HTERT RPE-1 (cell line): ENCODE data around the gene BRD9.
"Not testable (repeated sequence)": the region's sequence is repeated elsewhere in the genome, so short reads cannot be mapped to it uniquely, and the experiment has no call there.

Experiments used
- in situ Hi-C: fragments of 300-500 bp; cut with MboI; formaldehyde crosslinking; loops from 4 replicates; pipeline ENCODE4 v1.14.3; 2020; ENCODE audit warnings: low sequenced_read_pairs

Gene BRD9

DNA sequence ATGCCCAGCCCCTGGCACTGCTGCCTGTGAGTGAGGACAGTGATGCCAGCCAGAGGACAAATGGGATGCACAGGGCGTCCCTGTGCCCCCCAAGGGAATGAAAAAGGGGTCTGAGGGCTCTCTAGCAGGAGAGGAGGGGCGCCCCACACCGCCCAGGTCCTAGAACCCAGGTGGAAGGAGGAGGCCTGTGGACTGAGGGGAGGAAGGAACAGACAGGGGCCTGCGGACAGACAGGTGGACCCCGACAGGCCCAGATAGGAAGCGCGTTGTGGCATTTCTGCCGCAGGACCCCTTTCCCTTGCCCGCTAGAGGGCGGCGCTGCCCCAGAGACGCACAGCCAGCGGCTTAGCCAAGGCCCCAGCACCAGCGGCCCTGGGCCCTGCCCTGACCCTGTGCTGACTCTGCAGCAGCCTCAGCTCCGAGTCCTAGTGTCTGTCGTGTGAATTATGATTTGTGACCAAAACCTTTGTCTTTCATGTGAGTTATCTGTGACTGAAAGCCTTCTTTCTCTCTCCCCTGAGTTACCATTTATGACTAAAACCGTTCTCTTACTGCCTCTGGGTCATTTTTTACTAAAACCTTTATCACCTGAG lies 30.8 kb upstream of the BRD9 start:
- in situ Hi-C loops, result no loop called here

GRCh38 chr5:922436-923280 lies 30.1 kb upstream of the BRD9 start:
- in situ Hi-C loops, result no loop called here

GRCh38 chr5:921456-922435 lies 29.1 kb upstream of the BRD9 start:
- in situ Hi-C loops, result no loop called here

GRCh38 chr5:920321-920720 lies 27.7 kb upstream of the BRD9 start:
- in situ Hi-C loops, result no loop called here

- in situ Hi-C loops, result no loop called here
These were observed 26.9 kb upstream of the BRD9 start for GRCh38 chr5:919356-920000.

DNA sequence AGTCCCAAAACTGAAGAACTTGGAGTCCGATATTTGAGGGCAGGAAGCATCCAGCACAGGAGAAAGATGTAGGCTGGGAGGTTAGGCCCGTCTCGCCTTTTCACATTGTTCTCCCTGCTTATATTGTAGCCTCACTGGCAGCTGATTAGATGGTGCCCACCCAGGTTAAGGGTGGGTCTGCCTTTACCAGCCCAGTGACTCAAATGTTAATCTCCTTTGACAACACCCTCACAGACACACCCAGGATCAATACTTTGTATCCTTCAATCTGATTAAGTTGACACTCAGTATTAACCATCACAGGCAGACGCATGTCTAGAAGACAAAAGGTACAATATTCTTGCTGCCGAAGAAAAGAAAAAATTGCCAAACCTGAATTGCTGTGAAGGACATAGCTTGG lies 26.1 kb upstream of the BRD9 start:
- in situ Hi-C loops, result not testable (repeated sequence)

- in situ Hi-C loops, result no loop called here
These were observed 24.1 kb upstream of the BRD9 start for GRCh38 chr5:916441-917293.

DNA sequence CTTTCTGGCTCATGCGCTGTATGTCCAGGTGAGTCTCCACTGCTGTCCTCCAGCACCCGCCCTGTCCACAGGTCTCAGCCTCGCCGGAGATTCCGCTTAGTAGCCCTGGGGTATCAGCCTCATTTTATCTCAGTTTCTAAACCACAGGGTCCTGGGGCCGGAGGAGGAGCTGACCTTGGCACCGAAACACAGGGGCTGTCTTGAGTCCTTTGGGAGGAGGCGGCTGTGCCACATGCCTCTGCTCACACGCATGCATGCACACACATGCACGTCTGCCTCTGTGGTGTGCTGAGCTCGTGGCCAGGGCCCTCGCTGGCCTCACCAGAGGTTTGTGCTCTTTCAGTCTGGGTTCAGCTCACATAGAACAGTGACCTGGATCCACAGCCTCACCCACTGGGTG lies 23.3 kb upstream of the BRD9 start:
- in situ Hi-C loops, result no loop called here

DNA sequence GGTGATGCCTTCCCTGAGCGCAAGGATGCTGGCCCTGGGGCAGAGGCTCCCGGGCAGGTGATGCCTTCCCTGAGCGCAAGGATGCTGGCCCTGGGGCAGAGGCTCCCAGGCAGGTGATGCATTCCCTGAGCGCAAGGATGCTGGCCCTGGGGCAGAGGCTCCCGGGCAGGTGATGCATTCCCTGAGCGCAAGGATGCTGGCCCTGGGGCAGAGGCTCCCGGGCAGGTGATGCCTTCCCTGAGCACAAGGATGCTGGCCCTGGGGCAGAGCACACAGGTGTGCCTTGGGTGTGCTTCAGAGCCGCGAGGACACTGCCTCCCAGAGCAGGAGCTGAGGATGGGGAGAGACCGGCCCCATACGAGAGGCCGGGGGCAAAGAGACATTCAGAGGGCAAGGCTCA lies 22.7 kb upstream of the BRD9 start:
- in situ Hi-C loops, result not testable (repeated sequence)

- in situ Hi-C loops, result no loop called here
These were observed 22.0 kb upstream of the BRD9 start for GRCh38 chr5:914612-915011.

GRCh38 chr5:914174-914573 lies 21.6 kb upstream of the BRD9 start:
- in situ Hi-C loops, result no loop called here

- in situ Hi-C loops, result no loop called here
These were observed 19.9 kb upstream of the BRD9 start for GRCh38 chr5:912280-913091.

DNA sequence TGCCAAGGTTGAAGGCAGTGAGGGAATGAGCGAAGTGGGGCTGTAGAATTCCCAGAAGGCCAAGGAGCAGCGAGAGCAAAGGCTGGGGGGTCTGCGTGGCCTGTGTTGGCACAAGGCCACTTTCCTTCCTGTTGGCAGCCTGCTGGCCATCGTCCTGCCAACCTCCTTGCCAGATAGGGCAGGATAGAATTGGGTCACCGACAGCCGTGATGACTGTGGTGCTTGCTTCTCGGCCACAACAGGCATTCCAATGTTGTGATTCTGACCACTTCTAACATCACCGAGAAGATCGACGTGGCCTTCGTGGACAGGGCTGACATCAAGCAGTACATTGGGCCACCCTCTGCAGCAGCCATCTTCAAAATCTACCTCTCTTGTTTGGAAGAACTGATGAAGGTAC lies 19.0 kb upstream of the BRD9 start:
- in situ Hi-C loops, result no loop called here

DNA sequence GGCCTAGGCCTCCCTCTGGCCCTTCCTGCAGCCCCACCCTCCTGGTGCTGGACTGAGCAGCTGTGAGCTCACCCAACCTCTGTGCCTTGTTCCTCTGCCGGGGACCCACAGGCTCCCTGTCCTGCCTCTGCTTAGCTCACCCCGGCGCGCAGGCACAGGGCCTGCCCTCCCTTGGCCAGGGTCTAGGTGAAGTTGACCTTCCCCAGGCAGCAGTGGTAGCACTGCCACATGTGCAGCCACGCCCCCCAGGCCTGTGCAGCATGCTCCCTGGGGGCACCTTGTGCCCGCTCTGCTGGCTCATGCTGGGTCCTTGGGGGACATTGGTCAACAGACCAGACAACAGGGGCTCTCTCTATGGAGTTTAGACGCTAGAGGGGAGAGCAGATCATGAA lies 18.2 kb upstream of the BRD9 start:
- in situ Hi-C loops, result no loop called here

DNA sequence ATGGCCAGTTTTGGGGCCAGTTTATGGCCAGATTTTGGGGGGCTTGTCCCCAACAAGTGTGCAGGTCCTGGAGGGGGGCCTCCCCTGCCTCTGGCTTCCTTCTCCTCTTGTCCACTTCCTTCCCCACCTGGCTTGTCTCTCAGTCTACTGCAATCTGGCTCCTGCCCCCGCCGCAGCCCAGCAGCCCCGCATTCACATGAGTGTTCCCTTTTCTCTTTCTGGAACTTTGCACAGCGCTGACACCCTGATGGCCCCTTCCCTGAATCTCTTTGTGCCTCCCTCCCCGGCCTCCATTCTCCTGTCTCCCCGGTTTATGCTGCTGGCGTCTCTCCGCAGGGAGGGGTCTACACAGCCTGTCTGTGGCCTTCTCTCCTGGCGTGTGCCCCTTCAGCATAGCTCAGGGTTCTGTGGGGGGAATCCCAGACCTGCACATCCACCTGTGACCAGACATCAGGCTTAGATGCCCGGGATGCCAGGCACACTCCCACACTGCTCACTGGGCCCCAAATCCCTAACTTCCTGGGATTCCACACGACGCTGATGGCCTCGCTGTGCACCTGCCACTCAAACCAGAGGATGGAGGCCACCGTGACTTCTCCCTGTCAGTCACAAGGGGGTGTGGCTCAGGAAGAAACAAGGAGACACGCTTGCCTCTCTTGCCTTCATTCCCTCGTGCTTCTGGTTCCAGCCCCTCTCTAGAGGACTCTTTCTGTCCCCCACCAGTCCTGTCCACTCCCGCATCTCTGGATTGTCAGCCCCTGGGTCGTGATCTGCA lies 17.6 kb upstream of the BRD9 start:
- in situ Hi-C loops, result no loop called here

GRCh38 chr5:909086-909485 lies 16.5 kb upstream of the BRD9 start:
- in situ Hi-C loops, result no loop called here

- in situ Hi-C loops, result no loop called here
These were observed 15.6 kb upstream of the BRD9 start for GRCh38 chr5:908172-908571.

GRCh38 chr5:907366-907910 lies 14.8 kb upstream of the BRD9 start:
- in situ Hi-C loops, result no loop called here
